GM18868 (cell line): ENCODE measurements around the gene NAA25.
"Not testable (repeated sequence)": the region's sequence is repeated elsewhere in the genome, so short reads cannot be mapped to it uniquely, and the experiment has no call there.

Experiments used
- ATAC-seq: cut with Tn5 transposase; IDR thresholded peaks from one replicate; pipeline ENCODE4 v1.9.1; 2021; ENCODE audit warnings: mild to moderate bottlenecking, moderate library complexity; ENCODE audit not compliant: unreplicated experiment

NAA25 gene

GRCh38 chr12:112063273-112063672 is 45.3 kb downstream of the NAA25 start:
- no peak for ATAC-seq

DNA sequence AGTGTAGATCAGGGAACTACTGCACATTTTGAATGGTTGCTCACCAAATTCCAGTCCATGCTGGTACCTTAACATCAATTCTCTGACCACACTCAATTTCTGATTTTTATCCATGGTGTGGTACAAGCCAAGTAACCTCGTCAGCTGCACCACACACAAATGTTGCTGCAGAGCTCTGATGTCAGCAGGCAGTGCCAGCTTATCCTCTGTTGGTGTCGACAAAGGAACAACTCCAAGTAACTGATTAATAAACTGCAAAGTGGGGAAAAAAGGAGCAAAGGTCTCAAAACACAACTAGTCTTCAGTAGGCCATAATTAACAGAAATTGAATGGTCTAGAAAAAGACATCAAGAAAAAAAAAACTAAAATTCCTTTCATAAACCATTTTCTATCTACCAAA is 47.4 kb downstream of the NAA25 start:
- no peak for ATAC-seq

- ATAC-seq: no peak
These were observed 59.2 kb downstream of the NAA25 start for GRCh38 chr12:112049351-112049750.

DNA sequence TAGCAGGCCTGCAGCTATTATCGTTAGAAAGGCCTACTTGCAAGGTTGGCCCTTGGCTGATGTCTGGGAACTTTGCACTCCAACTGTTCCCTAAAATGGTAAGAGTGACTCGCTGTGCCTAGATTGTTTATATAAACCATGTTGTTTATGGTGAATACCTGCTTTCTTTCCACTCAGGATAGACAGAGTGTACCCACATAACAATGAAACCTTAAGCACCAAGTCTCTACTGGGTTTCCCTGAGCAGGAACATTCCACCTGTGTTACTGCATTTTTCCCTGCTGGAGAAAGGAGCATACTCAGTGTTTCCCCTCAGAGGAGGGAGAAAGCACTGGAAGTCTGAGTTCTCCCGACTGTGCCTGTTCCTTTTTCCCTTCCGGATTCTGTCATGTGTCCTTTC is 62.6 kb downstream of the NAA25 start:
- ATAC-seq: no peak

DNA sequence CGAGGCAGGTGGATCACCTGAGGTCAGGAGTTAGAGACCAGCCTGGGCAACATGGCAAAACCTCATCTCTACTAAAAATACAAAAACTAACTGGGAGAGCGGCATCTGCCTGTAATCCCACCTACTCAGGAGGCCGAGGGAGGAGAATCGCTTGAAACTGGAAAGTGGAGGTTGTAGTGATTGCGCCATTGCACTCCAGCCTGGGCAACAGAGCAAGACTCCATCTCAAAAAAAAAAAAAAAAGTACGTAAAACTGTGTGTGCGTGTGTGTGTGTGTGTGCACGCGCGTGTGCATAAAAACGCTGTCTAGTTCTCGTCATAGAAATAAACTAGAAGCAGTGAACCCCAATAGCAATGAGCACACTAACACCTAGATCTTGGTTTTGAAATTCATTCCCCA is 72.0 kb downstream of the NAA25 start:
- ATAC-seq: not testable (repeated sequence)

DNA sequence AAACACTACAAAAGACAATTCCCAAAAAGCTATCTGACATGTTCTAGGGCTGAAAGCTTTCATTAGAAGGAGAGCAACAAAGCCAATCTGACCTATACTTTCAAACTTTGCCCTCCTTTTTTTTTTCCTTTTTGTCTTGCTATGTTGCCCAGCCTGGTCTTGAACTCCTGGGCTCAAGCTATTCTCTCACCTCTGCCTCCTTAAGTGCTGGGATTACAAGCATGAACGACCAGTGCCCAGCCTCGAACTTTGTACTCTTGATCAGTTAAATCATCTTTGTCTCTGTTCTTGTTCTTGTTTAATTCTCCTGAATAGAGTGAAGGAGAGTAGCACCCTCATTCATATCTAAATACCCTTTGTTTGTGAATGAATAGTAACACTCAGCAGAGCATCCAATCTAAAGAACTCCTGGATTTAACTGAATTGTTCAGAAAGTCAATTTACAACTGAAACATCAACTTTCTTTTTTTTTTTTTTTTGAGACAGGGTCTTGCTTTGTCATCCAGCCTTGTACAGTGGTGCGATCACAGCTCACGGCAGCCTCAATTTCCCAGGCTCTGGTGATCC is 73.3 kb downstream of the NAA25 start:
- ATAC-seq: no peak

- ATAC-seq: no peak
These were observed 76.3 kb downstream of the NAA25 start for GRCh38 chr12:112032292-112032691.

DNA sequence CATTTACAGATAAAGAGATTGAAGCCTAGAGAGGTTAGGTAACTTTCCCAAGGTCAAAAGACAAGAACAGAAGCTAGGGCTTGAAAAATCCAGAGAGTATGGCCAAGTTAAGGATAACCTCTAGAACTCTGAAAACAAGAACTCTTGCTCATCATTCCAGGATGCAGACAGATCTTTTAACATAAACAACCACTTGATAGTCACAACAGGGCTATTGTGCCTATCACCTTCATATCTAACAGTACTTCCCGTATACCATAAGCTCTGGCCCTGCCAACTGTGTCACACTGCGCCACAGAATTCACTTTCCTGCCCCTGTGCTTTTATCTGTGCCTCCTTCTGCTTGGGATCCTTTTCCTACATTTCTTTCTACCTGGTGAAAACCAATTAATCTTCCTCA is 77.1 kb downstream of the NAA25 start:
- ATAC-seq: no peak

DNA sequence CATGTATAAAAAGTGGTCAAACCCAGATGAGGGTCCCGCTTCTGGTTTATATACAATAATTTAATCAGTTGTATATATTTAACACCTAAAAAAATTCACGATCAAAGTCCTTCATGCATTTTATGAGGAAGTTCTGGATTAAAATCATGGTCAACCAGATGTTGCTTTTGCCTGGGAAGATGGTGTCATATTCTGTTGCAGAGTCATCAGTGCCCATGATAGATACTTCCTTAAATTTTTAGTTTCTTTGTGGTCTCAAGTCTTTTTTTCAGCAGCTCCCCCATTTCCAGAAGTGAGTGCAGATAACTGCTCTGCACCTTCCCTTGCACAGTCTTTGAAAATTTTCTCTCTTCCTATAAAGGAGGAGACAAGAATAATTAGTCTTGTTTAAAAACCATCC is 79.3 kb downstream of the NAA25 start:
- no peak for ATAC-seq

- no peak for ATAC-seq
These were observed 82.7 kb downstream of the NAA25 start for GRCh38 chr12:112025808-112026375.

DNA sequence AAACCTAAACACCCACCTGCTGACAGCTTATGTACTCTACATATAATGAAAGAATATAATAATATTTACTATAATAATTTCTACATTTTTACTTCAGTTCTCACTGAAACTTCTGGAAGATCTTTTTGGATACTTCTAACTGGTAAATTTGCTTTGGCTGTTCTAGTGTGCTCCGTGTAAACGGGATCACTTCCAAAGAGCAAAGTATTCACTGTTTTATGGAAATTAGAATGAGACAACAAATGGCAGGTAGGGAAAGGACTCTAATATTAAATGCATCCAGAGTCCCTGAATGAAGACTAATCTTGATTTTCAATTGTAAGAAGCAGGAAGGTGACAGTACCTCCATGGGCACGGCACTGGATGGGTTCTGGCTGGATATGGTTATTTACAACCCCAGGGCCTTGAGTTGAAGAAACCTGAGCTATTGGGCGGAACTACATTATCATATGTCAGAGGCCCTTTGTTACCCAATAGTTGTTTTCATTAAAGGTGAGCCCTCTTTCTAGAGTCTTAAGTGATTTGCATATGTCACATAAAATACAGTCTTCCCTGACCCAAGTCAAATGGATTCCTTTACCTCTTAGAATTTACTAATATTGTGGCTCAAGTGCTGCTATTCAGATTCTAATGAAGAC is 84.7 kb downstream of the NAA25 start:
- ATAC-seq: no peak

DNA sequence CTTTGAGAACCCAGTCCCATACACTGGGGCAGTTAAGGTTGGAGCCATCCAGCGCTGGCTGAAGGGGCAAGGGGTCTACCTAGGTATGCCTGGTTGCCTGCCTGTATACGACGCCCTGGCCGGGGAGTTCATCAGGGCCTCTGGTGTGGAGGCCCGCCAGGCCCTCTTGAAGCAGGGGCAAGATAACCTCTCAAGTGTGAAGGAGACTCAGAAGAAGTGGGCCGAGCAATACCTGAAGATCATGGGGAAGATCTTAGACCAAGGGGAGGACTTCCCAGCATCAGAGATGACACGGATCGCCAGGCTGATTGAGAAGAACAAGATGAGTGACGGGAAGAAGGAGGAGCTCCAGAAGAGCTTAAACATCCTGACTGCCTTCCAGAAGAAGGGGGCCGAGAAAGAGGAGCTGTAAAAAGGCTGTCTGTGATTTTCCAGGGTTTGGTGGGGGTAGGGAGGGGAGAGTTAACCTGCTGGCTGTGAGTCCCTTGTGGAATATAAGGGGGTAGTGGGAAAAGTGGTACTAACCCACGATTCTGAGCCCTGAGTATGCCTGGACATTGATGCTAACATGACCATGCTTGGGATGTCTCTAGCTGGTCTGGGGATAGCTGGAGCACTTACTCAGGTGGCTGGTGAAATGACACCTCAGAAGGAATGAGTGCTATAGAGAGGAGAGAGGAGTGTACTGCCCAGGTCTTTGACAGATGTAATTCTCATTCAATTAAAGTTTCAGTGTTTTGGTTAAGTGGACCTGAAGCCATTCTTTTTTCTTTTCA is 86.2 kb downstream of the NAA25 start:
- ATAC-seq: no peak

- ATAC-seq: no peak
These were observed 87.6 kb downstream of the NAA25 start for GRCh38 chr12:112020947-112021457.

- no peak for ATAC-seq
These were observed 89.9 kb downstream of the NAA25 start for GRCh38 chr12:112018571-112019237.

DNA sequence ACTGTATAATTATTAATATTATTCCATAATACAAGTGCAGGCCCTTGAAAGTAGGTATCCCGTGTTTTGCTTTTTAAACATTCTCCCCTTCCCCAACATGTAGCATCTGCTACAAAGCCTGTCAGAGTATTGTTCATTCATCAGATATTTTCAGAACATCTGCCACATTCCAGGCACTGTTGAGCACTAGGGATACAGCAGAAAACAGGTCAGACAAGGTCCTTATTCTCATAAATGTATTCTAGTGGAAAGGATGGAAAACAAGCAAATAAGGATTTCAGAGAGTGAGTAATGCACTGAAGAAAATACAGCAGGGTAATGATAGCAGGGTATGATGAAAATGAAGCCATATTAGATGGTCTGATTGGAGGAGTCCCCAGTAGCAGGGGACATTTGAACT is 91.5 kb downstream of the NAA25 start:
- no peak for ATAC-seq

- ATAC-seq: no peak
These were observed 92.6 kb downstream of the NAA25 start for GRCh38 chr12:112015938-112016337.

DNA sequence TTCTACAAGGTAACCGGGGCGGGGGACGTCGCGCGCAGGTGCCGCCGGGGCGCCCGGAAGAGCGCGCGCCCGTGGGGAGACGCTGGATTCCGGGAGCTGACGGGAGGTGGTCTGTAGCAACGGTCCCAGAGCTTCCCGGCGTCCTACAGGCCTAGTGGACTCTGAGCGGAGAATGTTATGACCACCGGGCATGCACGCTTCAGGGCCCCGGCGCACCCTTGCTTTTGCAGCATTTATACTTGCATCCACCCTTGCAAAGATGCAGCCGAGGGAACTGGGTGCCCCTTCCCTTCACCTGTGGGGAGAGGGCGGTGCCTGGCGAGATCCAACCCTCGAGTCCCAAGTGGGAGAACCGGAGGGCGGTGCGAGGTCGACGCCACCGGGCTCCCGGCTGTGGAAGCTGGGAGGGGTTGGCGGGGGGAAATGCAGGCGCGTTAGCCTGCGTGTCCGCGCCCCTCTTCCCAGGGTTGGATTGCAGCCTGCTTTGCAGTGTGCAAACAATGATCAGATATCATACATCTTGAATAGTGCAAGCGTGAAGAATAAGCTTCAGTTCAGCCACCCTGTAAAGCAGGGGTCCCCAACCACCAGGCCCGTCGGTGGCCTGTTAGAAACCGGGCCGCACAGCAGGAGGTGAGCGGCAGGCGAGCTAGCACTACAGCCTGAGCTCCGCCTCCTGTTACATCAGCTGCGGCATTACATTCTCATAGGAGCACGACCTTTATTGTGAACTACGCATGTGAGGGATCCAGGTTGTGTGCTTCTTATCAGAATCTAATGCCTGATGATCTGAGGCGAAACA is 94.8 kb downstream of the NAA25 start:
- peak; percentile 28 for ATAC-seq

DNA sequence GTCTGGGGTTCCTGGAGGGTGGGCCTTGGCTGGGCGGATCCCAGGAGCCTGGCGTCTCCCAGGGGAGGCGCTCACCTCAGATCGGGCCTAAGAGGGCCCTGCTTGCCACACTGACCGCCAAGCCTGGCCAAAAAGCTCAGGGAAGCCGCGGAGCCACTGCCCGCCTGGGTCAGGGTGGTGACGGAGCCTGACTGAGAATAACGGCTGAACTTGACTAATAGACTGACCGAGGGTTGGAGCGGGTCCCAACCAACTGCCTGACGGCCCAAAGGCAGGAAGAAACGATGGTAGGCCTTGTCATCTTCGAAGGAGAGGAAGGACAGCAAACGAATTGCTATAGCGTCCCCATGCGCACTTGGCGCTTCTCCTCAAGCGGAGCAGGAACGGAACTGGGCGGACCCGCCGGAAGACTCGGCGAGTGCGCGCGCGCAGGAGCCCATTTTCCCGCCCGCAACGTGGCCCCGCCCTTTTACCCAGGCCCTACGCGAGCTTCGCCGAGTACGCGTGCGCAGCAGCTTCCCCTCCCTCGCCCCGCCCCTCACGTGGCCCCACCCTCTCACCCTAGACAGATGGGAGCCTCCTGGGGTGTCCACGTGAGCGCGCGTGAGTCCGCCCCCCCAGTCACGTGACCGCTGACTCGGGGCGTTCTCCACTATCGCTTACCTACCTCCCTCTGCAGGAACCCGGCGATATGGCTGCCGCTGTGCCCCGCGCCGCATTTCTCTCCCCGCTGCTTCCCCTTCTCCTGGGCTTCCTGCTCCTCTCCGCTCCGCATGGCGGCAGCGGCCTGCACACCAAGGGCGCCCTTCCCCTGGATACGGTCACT is 95.6 kb downstream of the NAA25 start, which contains the start of the genes ERP29 and TMEM116:
ERP29 (plus strand) TSS at position 652 of the 826 bp plus-strand sequence; CDS start at position 692, 40 bp downstream.
TMEM116 (minus strand) TSS at position 391 of the 826 bp plus-strand sequence. CDS start 7,895 bp downstream, outside the sequence.
- peak; percentile 67 for ATAC-seq

- no peak for ATAC-seq
These were observed 96.9 kb downstream of the NAA25 start for GRCh38 chr12:112011685-112012084.
